ENCODE results near the gene CLP1. TPM values are rescaled to one million over a fixed set of nuclear protein-coding genes. Genes with fewer than 3 reads are reported as not detected.
A peak's percentile ranks its signal among the peaks of the same experiment; 100 is the strongest.

Gene CLP1
- total RNA-seq, 1 experiment from 2014 or later: 23.4 TPM

DNA sequence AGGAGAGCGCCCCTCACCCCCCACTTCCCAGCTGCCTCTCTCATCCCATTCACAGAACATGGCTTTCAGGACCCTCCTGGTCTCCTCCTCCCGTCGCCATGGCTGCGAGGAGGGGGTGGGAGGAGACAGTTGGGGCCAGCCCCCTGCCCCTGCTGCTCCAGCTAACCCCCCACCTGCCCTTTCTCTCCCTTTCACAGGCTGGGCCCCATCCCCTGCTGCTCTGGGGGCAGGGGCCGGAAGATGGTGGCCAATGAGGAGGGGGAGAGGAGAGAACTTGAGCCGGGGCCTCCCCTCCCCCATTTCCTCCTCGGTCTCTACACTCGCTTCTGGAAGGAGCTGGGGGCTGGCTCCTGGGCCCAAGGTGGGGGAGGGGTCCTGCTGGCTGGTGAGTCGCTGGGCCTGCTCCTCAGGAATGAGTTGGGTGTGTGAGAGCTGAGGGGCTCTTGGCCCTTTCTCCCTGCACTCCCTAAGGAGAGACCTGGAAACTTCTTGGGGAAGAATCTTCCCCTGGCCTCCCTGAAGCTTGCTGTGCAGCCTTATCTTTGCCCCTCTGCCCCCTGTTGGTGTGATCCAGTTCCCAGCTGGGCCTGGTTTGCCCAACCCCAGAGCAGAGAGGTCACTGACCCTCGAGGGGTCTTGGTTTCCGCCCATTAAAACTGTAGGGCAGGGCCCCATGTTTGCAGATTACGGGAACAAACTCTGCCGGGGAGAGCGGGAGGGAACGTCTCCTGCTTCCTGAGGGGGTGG lies 18.1 kb upstream of the CLP1 start:
- Histone ChIP-seq H3K27ac (no peak overlapping the region), H3K4me2 (no peak overlapping the region), H4K20me1 (ENCODE audit: insufficient read depth) (no peaks in the 10 kb centered on the region), H3K36me3 (ENCODE audit: low read depth) (no peaks in the 10 kb centered on the region), H3F3A (ENCODE audit: insufficient read depth, low read depth) (no peaks in the 10 kb centered on the region), H2AFZ (no peak overlapping the region), H3K4me1 (replicated peaks; ENCODE audit: insufficient read depth) (no peaks in the 10 kb centered on the region; the same call in 1 of the 2 replicates), H3K9me3 (ENCODE audit: insufficient read depth, low read depth) (no peaks in the 10 kb centered on the region), H3K4me3 (no peak overlapping the region), H3K27me3 (ENCODE audit: insufficient read depth, low read depth) (no peaks in the 10 kb centered on the region), H3K9me2 (ENCODE audit: insufficient read depth) (no peaks in the 10 kb centered on the region), H3K79me2 (ENCODE audit: low read depth) (no peaks in the 10 kb centered on the region)
- intact Hi-C loops (cut with micrococcal nuclease; ENCODE audit: unreplicated experiment): no loop called here
- TF ChIP-seq, protein P1, sequence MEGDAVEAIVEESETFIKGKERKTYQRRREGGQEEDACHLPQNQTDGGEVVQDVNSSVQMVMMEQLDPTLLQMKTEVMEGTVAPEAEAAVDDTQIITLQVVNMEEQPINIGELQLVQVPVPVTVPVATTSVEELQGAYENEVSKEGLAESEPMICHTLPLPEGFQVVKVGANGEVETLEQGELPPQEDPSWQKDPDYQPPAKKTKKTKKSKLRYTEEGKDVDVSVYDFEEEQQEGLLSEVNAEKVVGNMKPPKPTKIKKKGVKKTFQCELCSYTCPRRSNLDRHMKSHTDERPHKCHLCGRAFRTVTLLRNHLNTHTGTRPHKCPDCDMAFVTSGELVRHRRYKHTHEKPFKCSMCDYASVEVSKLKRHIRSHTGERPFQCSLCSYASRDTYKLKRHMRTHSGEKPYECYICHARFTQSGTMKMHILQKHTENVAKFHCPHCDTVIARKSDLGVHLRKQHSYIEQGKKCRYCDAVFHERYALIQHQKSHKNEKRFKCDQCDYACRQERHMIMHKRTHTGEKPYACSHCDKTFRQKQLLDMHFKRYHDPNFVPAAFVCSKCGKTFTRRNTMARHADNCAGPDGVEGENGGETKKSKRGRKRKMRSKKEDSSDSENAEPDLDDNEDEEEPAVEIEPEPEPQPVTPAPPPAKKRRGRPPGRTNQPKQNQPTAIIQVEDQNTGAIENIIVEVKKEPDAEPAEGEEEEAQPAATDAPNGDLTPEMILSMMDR (conservative IDR thresholded peaks at IDR 0.05): no peak
- no peak for TF ChIP-seq EZH2 (IDR thresholded peaks at IDR 0.05; ENCODE audit: low read depth)
- DNase-seq: peak in 1 of 2 experiments; percentile 43
- CTCF ChIA-PET: interaction anchor here (0.5 to 1.3 kb wide), 4 partner anchors 9 to 182 kb away, joined by 3 to 8 read pairs (median 6); no protein-coding TSS in a partner anchor
- POLR2A ChIA-PET (ENCODE audit: unreplicated experiment): no interaction called here
- no TSS peak for BruUV-seq (replicated peaks)

DNA sequence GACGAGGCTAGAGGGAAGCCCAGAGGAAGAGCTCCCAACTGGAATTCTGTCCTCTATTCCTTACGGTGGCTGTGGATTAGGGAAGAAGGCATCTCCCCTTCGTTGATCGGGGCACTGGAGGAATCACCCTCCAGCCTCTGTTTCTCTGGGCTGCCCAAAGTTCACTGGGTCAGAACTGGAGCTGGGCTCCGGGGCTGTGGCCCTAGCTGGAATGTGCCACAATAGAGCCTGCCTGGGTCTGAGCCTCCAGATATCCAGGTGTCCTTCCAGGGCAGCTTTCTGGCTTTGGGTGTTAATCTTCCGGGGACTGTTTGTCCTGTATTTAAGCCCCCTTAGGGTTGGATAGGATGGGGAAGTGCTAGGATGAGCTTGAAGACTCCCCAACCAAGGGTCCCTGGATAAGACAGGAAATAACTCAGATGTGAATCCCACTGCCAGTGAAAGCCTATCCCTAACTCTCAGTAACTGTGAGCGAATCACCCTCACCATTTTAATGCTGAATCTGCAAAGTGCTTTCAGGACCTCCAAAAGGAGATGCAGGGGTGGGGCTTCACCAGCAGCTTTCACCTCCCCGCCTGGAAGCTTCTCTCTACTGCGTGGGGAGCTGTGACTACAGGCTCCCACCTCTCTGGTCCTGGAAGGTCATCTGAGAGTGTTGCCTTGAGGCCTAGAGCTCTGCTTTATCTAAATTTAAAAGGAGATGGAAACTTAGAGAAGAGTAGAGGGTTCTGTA lies 17.3 kb upstream of the CLP1 start:
- intact Hi-C loops (cut with micrococcal nuclease; ENCODE audit: unreplicated experiment): no loop called here
- Histone ChIP-seq H3K4me3 (no peak overlapping the region), H3K79me2 (ENCODE audit: low read depth) (no peaks in the 10 kb centered on the region), H2AFZ (no peak overlapping the region), H3K4me1 (replicated peaks; ENCODE audit: insufficient read depth) (peaks cover 3% of the 10 kb centered on the region; the same call in 1 of the 2 replicates), H3K4me2 (no peak overlapping the region), H4K20me1 (ENCODE audit: insufficient read depth) (no peaks in the 10 kb centered on the region), H3K36me3 (ENCODE audit: low read depth) (no peaks in the 10 kb centered on the region), H3F3A (ENCODE audit: insufficient read depth, low read depth) (no peaks in the 10 kb centered on the region), H3K9me2 (ENCODE audit: insufficient read depth) (no peaks in the 10 kb centered on the region), H3K27me3 (ENCODE audit: insufficient read depth, low read depth) (peaks cover 4% of the 10 kb centered on the region; the same call in 1 of the 2 replicates), H3K9me3 (ENCODE audit: insufficient read depth, low read depth) (no peaks in the 10 kb centered on the region), H3K27ac (no peak overlapping the region)
- POLR2A ChIA-PET (ENCODE audit: unreplicated experiment): interaction anchor here (0.6 to 0.7 kb wide), 2 partner anchors 26 to 147 kb away, joined by 3 to 8 read pairs; no protein-coding TSS in a partner anchor
- CTCF ChIA-PET: interaction anchor here (0.7 to 2.7 kb wide), 5 partner anchors 9 to 294 kb away, joined by 3 to 26 read pairs (median 4); partner anchors contain the start of gene UBE2L6
- DNase-seq: no peak
- BruUV-seq (replicated peaks): TSS peak; percentile 12
- no peak for TF ChIP-seq EZH2 (IDR thresholded peaks at IDR 0.05; ENCODE audit: low read depth)
- TF ChIP-seq, protein P1 (conservative IDR thresholded peaks at IDR 0.05): no peak

DNA sequence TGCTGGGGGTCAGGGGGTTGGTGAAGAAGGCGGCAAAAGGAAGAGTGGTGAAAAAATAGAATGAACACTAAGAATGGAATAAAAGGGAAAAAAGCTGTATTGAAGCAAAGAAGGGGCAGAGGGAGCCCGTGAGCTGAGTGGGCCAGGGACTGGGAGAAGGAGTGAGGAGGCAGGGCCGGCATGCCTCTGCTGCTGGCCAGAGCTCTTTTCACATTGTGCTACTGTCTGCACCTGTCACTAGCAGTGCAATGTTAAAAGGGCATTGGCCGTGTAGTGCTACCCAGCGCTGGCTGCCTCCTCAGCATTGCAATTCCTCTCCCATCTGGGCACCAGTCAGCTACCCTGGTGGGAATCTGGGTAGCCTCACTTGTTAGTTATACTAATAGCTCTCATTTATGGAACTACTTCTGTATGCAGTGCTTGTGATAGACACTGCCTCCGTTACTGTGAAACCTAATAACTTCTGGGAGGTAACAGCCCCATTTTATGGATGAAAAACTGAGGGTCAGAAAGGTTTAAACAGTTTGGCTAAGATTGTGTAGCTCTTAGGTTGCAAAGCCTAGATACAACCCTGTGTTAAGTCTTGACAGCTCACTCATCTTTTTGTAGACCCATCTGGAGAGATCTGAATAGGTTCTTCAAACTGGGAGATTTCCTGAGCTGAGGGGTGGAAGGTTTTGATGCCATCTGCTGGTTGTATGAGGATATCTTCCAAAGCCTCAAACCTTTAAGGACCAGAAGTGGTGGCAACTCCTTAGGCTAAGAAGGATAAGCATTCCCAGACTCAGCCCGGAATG lies 16.4 kb upstream of the CLP1 start:
- H4K20me1 ChIP-seq (ENCODE audit: insufficient read depth): no peaks in the 10 kb centered on the region
- no peak for DNase-seq

More for the DNA sequence above, 16.4 kb upstream of the CLP1 start:
- Histone ChIP-seq H3K4me1 (replicated peaks; ENCODE audit: insufficient read depth) (peaks cover 3% of the 10 kb centered on the region; the same call in 1 of the 2 replicates), H3K9me2 (ENCODE audit: insufficient read depth) (no peaks in the 10 kb centered on the region), H3K4me3 (no peak overlapping the region), H3F3A (ENCODE audit: insufficient read depth, low read depth) (no peaks in the 10 kb centered on the region), H3K4me2 (no peak overlapping the region), H3K79me2 (ENCODE audit: low read depth) (no peaks in the 10 kb centered on the region), H3K36me3 (ENCODE audit: low read depth) (no peaks in the 10 kb centered on the region), H3K9me3 (ENCODE audit: insufficient read depth, low read depth) (no peaks in the 10 kb centered on the region), H2AFZ (no peak overlapping the region), H3K27me3 (ENCODE audit: insufficient read depth, low read depth) (peaks cover 13% of the 10 kb centered on the region; the same call in 1 of the 2 replicates), H3K27ac (no peak overlapping the region)
- POLR2A ChIA-PET (ENCODE audit: unreplicated experiment): interaction anchor here (0.5 to 0.7 kb wide), 2 partner anchors 34 to 148 kb away, joined by 3 read pairs; no protein-coding TSS in a partner anchor
- intact Hi-C loops (cut with micrococcal nuclease; ENCODE audit: unreplicated experiment): loop anchor here (1.0 kb wide), 4 partner anchors 73 to 296 kb away; partner anchors contain the start of gene TIMM10
- BruUV-seq (replicated peaks): no TSS peak
- CTCF ChIA-PET: interaction anchor here (0.5 to 2.7 kb wide), 10 partner anchors 68 to 391 kb away, joined by 3 to 26 read pairs (median 5); partner anchors contain the start of genes RTN4RL2 and UBE2L6
- no peak for TF ChIP-seq EZH2 (IDR thresholded peaks at IDR 0.05; ENCODE audit: low read depth)
- TF ChIP-seq, protein P1 (conservative IDR thresholded peaks at IDR 0.05): peak; percentile 71
